Suprapubic skin (tissue), 4 donors: ENCODE measurements around the gene SMPD1.

ENCODE experiments used
- CTCF ChIP-seq, 2 donors: fragments of 200-600 bp in 1 of 2; fragments of 450-650 bp in 1 of 2; sonication (generic) in 1 of 2; IDR thresholded peaks; one replicate each; pipeline ENCODE4 v1.5.1; 2016 to 2019; ENCODE audit warnings: antibody characterized with exemption in 2 of 2, mild to moderate bottlenecking in 1 of 2, moderate library complexity in 1 of 2
- EP300 ChIP-seq: sonication (generic); formaldehyde crosslinking; IDR thresholded peaks from one replicate; pipeline ENCODE4 v1.6.1; 2017; ENCODE audit warnings: antibody characterized with exemption
- POLR2A ChIP-seq, 2 donors: fragments of 450-650 bp; IDR thresholded peaks; one replicate each; pipeline ENCODE4 v1.6.1; 2017; ENCODE audit warnings: antibody characterized with exemption in 2 of 2, mild to moderate bottlenecking in 2 of 2, moderate library complexity in 2 of 2
- POLR2AphosphoS5 ChIP-seq, 3 donors: sonication (generic); formaldehyde crosslinking; IDR thresholded peaks; one replicate each; pipeline ENCODE4 v1.6.1; 2017; ENCODE audit warnings: antibody characterized with exemption in 3 of 3

GRCh38 chr11:6397156-6397555 lies 6.9 kb downstream of the SMPD1 start:
- TF ChIP-seq CTCF (IDR thresholded peaks at IDR 0.05), result no peak
- no peak for TF ChIP-seq POLR2AphosphoS5 (IDR thresholded peaks at IDR 0.05)
- no peak for TF ChIP-seq EP300
- no peak for TF ChIP-seq POLR2A (IDR thresholded peaks at IDR 0.05)
